Kidney (tissue), 14 donors: ENCODE data around the gene TOMM5. TPM values are rescaled to one million over a fixed set of nuclear protein-coding genes. Genes with fewer than 3 reads are reported as not detected.
A peak's percentile ranks its signal among the peaks of the same experiment; 100 is the strongest.

Source experiments
- DNase-seq, 5 donors: peaks; one replicate each; pipeline ENCODE4 v3.0.0-alpha.2; 2013 to 2020
- FAIRE-seq: peaks from 2 replicates; lab custom pipeline; 2012; peaks lifted over from hg19 to GRCh38; lab: Jason Lieb, UNC
- H3K27ac ChIP-seq, 2 donors: one replicate each; pipeline ENCODE4 v1.7.0; 2013; ENCODE audit warnings: low read depth in 2 of 2, low read length in 2 of 2, inconsistent platforms in 1 of 2
- H3K27me3 ChIP-seq: one replicate; pipeline ENCODE4 v1.7.1; 2013; ENCODE audit warnings: low read length, inconsistent platforms; ENCODE audit not compliant: control insufficient read depth, insufficient read depth
- H3K36me3 ChIP-seq, 3 donors: one replicate each; pipeline versions ENCODE4 v1.7.0 to v1.7.1; 2013; ENCODE audit warnings: low read length in 3 of 3, control low read depth in 1 of 3, inconsistent platforms in 1 of 3; ENCODE audit not compliant: insufficient read depth in 3 of 3, control insufficient read depth in 2 of 3
- H3K4me1 ChIP-seq, 3 donors: one replicate each; pipeline versions ENCODE4 v1.7.0 to v1.7.1; 2013; ENCODE audit warnings: low read length in 3 of 3, inconsistent platforms in 1 of 3, low read depth in 1 of 3; ENCODE audit not compliant: control insufficient read depth in 2 of 3, insufficient read depth in 2 of 3
- H3K4me3 ChIP-seq, 3 donors: one replicate each; pipeline versions ENCODE4 v1.7.0 to v1.8.1; 2013; ENCODE audit warnings: low read length in 3 of 3, control low read depth in 1 of 3, inconsistent platforms in 1 of 3
- H3K9ac ChIP-seq, 3 donors: one replicate each; pipeline versions ENCODE4 v1.7.0 to v1.7.1; 2013; ENCODE audit warnings: low read length in 3 of 3, control low read depth in 1 of 3, inconsistent platforms in 1 of 3
- H3K9me3 ChIP-seq, 3 donors: one replicate each; pipeline versions ENCODE4 v1.7.0 to v1.7.1; 2013; ENCODE audit warnings: low read length in 3 of 3, control low read depth in 1 of 3, inconsistent platforms in 1 of 3; ENCODE audit not compliant: control insufficient read depth in 2 of 3, insufficient read depth in 1 of 3
- intact Hi-C: fragments of 100-400 bp; cut with DNase I; formaldehyde crosslinking; loops from one replicate; pipeline ENCODE4 v1.11.1; 2022
- polyA plus RNA-seq: library from polyadenylated mRNA; stranded (reverse); fragments of 350-450 nt; fragmentation: Illumina TruSeq; extraction: RNeasy Lipid Tissue Mini Kit (QIAGEN cat#74804); gene quantifications from one replicate; pipeline ENCODE4 v1.2.3, GENCODE V29; 2014; ENCODE audit warnings: low read depth, low replicate concordance; ENCODE audit not compliant: insufficient read depth
- total RNA-seq: library from RNA; stranded (reverse); fragmentation: NEBNext Ultra II Directional; extraction: Animal tissue kit (Norgen Biotek cat#: 25700); gene quantifications from one replicate; pipeline ENCODE4 v1.2.1, GENCODE V29; 2021
- TF ChIP-seq, protein P1 (sequence below): IDR thresholded peaks from 3 replicates; pipeline ENCODE4 v1.5.1; 2012; ENCODE audit warnings: mild to moderate bottlenecking, moderate library complexity, borderline replicate concordance; ENCODE audit not compliant: insufficient read depth; ENCODE audit errors: extremely low read depth
- donor health status: control.
- donor health status: control.
- donor health status: control.
- donor health status: control.
- donor health status: control.
- donor health status: DM: yes; HTN: yes; CAD: no.
- donor health status: Normal renal cell carcinoma (clear cell type).

The TOMM5 gene
- total and polyA plus RNA-seq, 2 donors from 2014 or later, result 59.5 to 197 TPM

- Histone ChIP-seq H3K9ac (no peak overlapping the region), H3K4me1 (no peaks in the 10 kb centered on the region)
- FAIRE-seq, result no peak
Measured at GRCh38 chr9:37619806-37620205, 27.4 kb upstream of the TOMM5 start.

DNA sequence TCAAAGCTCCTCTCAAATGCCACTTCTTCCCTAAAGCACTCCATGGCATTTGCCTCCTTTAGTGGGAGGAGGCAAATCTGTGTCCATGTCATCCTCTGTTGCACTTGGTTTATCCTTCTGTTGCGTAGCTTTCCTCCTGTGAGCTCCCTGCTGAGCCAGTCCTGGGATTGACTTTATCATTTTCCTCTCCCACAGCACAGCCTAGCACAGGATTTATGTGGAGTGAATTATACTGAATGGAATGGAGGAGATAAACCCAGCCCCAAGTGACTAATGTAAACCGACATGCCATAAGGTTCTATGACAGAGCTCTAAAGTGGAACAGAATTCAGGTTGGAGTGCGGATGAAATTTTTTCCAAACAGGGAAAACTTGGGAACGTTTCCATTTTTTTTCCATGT, 26.4 kb upstream of the TOMM5 start:
- Histone ChIP-seq H3K4me1 (no peaks in the 10 kb centered on the region), H3K9ac (no peak overlapping the region), H3K36me3 (no peaks in the 10 kb centered on the region), H3K4me3 (no peak overlapping the region), H3K27me3 (no peaks in the 10 kb centered on the region), H3K9me3 (no peaks in the 10 kb centered on the region), H3K27ac (no peak overlapping the region)
- FAIRE-seq, result no peak
- no peak for DNase-seq
- TF ChIP-seq, protein P1, sequence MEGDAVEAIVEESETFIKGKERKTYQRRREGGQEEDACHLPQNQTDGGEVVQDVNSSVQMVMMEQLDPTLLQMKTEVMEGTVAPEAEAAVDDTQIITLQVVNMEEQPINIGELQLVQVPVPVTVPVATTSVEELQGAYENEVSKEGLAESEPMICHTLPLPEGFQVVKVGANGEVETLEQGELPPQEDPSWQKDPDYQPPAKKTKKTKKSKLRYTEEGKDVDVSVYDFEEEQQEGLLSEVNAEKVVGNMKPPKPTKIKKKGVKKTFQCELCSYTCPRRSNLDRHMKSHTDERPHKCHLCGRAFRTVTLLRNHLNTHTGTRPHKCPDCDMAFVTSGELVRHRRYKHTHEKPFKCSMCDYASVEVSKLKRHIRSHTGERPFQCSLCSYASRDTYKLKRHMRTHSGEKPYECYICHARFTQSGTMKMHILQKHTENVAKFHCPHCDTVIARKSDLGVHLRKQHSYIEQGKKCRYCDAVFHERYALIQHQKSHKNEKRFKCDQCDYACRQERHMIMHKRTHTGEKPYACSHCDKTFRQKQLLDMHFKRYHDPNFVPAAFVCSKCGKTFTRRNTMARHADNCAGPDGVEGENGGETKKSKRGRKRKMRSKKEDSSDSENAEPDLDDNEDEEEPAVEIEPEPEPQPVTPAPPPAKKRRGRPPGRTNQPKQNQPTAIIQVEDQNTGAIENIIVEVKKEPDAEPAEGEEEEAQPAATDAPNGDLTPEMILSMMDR, result no peak
- intact Hi-C loops, result no loop called here

More at GRCh38 chr9:37619806-37620205, 27.4 kb upstream of the TOMM5 start:
- TF ChIP-seq, protein P1, result no peak
- DNase-seq, result peak in 3 of 5 donors; percentile 31 to 53 (median 36)
- H3K9me3 ChIP-seq, result no peaks in the 10 kb centered on the region
- intact Hi-C loops, result no loop called here
- H3K27ac ChIP-seq, result no peak overlapping the region
- no peak overlapping the region for H3K4me3 ChIP-seq
- H3K36me3 ChIP-seq, result no peaks in the 10 kb centered on the region
- no peaks in the 10 kb centered on the region for H3K27me3 ChIP-seq

GRCh38 chr9:37617832-37618231, 25.4 kb upstream of the TOMM5 start:
- intact Hi-C loops, result no loop called here
- Histone ChIP-seq H3K27me3 (no peaks in the 10 kb centered on the region), H3K27ac (no peak overlapping the region), H3K36me3 (no peaks in the 10 kb centered on the region), H3K9ac (no peak overlapping the region), H3K4me1 (no peaks in the 10 kb centered on the region), H3K9me3 (no peaks in the 10 kb centered on the region), H3K4me3 (no peak overlapping the region)
- FAIRE-seq (no peak), DNase-seq (no peak)
- TF ChIP-seq, protein P1, result no peak

DNA sequence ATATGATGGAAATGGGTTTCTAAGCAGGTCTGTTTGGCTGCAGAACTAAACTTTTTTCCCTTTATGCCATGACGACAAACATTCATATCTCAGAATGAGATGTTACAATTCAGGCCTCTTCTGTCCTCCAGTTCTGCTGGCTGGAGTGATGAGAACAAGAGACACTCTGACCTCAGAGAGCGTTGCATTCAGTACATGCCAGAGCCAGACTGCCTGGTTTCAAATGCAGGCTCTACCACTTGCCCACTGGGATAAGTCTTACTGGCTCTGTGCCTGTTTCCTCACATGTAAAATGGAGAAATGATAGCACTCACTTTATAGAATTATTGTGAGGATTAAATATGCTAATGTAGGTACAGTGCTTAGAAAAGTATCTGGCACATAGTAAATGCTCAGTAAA, 24.8 kb upstream of the TOMM5 start:
- Histone ChIP-seq H3K9ac (no peak overlapping the region), H3K4me1 (no peaks in the 10 kb centered on the region), H3K27me3 (no peaks in the 10 kb centered on the region), H3K27ac (no peak overlapping the region), H3K9me3 (no peaks in the 10 kb centered on the region), H3K36me3 (no peaks in the 10 kb centered on the region), H3K4me3 (no peak overlapping the region)
- intact Hi-C loops, result no loop called here
- FAIRE-seq, result no peak
- TF ChIP-seq, protein P1, result no peak
- no peak for DNase-seq
